Measurements from ENCODE around the gene ALOXE3.

ALOXE3 gene

GRCh38 chr17:8048736-8049135 is 69.6 kb downstream of the ALOXE3 start:
- no peak for DNase-seq (ENCODE audit: low read depth)

GRCh38 chr17:8048236-8048635 is 70.1 kb downstream of the ALOXE3 start:
- no peak for DNase-seq (ENCODE audit: low read depth)

GRCh38 chr17:8047769-8048110 is 70.6 kb downstream of the ALOXE3 start:
- DNase-seq (ENCODE audit: low read depth): no peak

GRCh38 chr17:8046929-8047768 is 71.2 kb downstream of the ALOXE3 start:
- no peak for DNase-seq (ENCODE audit: low read depth)

- no peak for DNase-seq (ENCODE audit: low read depth)
Observed at GRCh38 chr17:8046306-8046928, 71.9 kb downstream of the ALOXE3 start.
